Measurements from ENCODE around the gene RREB1. TPM values are rescaled to one million over a fixed set of nuclear protein-coding genes. Genes with fewer than 3 reads are reported as not detected.

Gene RREB1
- polyA plus RNA-seq, 1 donor from 2014 or later: not detected

DNA sequence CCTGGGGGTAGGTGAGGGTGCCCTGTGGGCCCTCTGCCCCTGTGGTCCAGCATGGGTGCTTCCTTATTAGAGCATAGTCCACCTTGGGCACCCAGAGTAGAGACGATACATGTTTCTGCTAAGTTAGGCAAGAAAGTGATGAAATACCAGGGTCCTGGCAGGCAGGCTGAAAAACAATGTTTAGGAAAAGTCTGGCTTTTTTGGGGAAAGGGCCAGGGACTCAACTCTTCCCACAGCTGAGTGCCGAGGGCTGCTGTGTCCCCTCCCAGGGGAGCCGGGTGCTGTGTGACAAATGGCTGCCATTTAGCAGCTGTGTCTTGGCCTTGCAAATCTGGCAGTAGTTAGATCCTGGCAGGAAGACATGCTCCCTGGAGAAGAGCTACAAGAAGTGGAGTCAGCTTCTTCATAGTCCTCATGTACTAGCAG, 61.5 kb downstream of the RREB1 start:
- Histone ChIP-seq H3K27me3 (ENCODE audit: insufficient read depth, low read depth, low read length) (no peaks in the 10 kb centered on the region), H4K20me1 (ENCODE audit: insufficient read depth) (no peaks in the 10 kb centered on the region), H3K4me2 (ENCODE audit: low read length) (no peak overlapping the region), H3K9me2 (ENCODE audit: insufficient read depth, low read length) (no peaks in the 10 kb centered on the region), H3K36me3 (ENCODE audit: insufficient read depth, low read length) (no peaks in the 10 kb centered on the region), H3K27ac (ENCODE audit: low read length) (no peak overlapping the region), H3K9ac (ENCODE audit: low read length) (no peak overlapping the region), H3F3A (ENCODE audit: insufficient read depth, low read length, poor library complexity, severe bottlenecking) (no peaks in the 10 kb centered on the region), H3K9me3 (ENCODE audit: low read length) (no peaks in the 10 kb centered on the region), H3K79me2 (replicated peaks; ENCODE audit: insufficient read depth, low read length) (no peaks in the 10 kb centered on the region), H3K4me3 (ENCODE audit: low read length) (no peak overlapping the region), H2AFZ (ENCODE audit: low read depth, low read length) (no peak overlapping the region)
- TF ChIP-seq SMC3 (conservative IDR thresholded peaks at IDR 0.05; ENCODE audit: poor library complexity): no peak
- no peak for TF ChIP-seq EP300 (conservative IDR thresholded peaks at IDR 0.05; ENCODE audit: poor library complexity, severe bottlenecking)
- TF ChIP-seq, protein P1, sequence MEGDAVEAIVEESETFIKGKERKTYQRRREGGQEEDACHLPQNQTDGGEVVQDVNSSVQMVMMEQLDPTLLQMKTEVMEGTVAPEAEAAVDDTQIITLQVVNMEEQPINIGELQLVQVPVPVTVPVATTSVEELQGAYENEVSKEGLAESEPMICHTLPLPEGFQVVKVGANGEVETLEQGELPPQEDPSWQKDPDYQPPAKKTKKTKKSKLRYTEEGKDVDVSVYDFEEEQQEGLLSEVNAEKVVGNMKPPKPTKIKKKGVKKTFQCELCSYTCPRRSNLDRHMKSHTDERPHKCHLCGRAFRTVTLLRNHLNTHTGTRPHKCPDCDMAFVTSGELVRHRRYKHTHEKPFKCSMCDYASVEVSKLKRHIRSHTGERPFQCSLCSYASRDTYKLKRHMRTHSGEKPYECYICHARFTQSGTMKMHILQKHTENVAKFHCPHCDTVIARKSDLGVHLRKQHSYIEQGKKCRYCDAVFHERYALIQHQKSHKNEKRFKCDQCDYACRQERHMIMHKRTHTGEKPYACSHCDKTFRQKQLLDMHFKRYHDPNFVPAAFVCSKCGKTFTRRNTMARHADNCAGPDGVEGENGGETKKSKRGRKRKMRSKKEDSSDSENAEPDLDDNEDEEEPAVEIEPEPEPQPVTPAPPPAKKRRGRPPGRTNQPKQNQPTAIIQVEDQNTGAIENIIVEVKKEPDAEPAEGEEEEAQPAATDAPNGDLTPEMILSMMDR (IDR thresholded peaks at IDR 0.05; ENCODE audit: poor library complexity, severe bottlenecking): no peak
- TF ChIP-seq POLR2AphosphoS5 (IDR thresholded peaks at IDR 0.05): no peak
- TF ChIP-seq, protein P2, sequence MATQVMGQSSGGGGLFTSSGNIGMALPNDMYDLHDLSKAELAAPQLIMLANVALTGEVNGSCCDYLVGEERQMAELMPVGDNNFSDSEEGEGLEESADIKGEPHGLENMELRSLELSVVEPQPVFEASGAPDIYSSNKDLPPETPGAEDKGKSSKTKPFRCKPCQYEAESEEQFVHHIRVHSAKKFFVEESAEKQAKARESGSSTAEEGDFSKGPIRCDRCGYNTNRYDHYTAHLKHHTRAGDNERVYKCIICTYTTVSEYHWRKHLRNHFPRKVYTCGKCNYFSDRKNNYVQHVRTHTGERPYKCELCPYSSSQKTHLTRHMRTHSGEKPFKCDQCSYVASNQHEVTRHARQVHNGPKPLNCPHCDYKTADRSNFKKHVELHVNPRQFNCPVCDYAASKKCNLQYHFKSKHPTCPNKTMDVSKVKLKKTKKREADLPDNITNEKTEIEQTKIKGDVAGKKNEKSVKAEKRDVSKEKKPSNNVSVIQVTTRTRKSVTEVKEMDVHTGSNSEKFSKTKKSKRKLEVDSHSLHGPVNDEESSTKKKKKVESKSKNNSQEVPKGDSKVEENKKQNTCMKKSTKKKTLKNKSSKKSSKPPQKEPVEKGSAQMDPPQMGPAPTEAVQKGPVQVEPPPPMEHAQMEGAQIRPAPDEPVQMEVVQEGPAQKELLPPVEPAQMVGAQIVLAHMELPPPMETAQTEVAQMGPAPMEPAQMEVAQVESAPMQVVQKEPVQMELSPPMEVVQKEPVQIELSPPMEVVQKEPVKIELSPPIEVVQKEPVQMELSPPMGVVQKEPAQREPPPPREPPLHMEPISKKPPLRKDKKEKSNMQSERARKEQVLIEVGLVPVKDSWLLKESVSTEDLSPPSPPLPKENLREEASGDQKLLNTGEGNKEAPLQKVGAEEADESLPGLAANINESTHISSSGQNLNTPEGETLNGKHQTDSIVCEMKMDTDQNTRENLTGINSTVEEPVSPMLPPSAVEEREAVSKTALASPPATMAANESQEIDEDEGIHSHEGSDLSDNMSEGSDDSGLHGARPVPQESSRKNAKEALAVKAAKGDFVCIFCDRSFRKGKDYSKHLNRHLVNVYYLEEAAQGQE (IDR thresholded peaks at IDR 0.05; ENCODE audit: borderline replicate concordance): no peak
- no peak for TF ChIP-seq TAF1 (IDR thresholded peaks at IDR 0.05; ENCODE audit: low read depth)

DNA sequence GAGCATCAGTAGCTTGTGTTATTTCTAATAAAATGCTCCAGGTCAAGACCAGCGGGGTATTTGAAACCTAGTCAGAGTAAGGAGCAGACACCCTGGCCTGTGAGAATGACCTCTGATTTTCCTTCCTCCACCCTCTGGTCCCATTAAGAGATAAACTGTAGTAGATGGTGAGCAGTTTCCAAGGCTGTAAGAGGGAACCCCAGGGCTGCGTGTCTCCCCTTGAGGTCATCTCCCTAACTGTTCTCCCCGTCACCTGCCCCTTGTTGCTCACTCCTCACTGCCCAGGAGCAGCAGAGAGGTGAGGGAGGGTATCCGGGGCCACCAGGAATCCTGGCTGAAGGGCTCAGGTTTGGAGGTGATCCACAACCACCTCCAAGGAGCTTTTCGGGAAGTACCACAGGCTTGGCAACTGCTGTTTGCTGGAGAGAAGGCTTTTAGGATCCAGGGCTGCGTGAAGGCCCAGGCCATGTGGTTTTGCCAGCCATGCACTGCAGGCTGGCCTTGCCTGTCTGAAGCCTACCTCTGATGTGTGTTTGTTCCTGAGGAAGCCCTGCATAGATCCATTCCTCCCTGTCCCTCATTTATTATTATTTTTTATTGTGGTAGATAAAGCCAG, 62.5 kb downstream of the RREB1 start:
- H3K4me2 ChIP-seq (ENCODE audit: low read length): no peak overlapping the region

DNA sequence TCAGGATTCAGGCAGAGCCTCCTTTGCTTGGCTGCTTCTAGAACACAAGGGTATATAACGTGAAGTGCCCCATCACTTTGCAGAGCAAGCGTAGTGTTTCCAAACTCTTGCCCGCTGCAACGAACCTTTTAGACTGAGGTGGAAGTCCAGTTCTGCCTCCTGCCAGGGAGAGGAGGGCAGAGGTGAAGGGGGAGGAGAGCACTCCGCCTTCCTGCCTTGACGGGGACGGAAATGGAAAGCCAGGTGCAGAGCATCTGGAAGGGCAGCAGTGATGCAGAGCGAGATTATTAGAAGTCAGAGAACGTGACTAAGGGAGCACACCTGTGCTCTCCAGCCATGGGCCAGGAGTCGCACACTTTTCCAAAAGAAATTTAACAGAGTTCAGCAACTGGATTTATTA, 63.4 kb downstream of the RREB1 start:
- no peaks in the 10 kb centered on the region for H3F3A ChIP-seq (ENCODE audit: insufficient read depth, low read length, poor library complexity, severe bottlenecking)
- no peak overlapping the region for H2AFZ ChIP-seq (ENCODE audit: low read depth, low read length)
- TF ChIP-seq, protein P2 (IDR thresholded peaks at IDR 0.05; ENCODE audit: borderline replicate concordance): no peak
- TF ChIP-seq POLR2AphosphoS5 (IDR thresholded peaks at IDR 0.05): no peak
- TF ChIP-seq EZH2 (IDR thresholded peaks at IDR 0.05; ENCODE audit: borderline replicate concordance, insufficient read depth, low read length, poor library complexity, severe bottlenecking): no peak
- TF ChIP-seq EP300 (conservative IDR thresholded peaks at IDR 0.05; ENCODE audit: poor library complexity, severe bottlenecking): no peak
- TF ChIP-seq TAF1 (IDR thresholded peaks at IDR 0.05; ENCODE audit: low read depth): no peak
- no peak for TF ChIP-seq MXI1 (conservative IDR thresholded peaks at IDR 0.05; ENCODE audit: poor library complexity, severe bottlenecking)
- no peak for TF ChIP-seq RAD21 (conservative IDR thresholded peaks at IDR 0.05)
- TF ChIP-seq, protein P1 (IDR thresholded peaks at IDR 0.05; ENCODE audit: poor library complexity, severe bottlenecking): no peak
- TF ChIP-seq SMC3 (conservative IDR thresholded peaks at IDR 0.05; ENCODE audit: poor library complexity): no peak

More for the DNA sequence above, 62.5 kb downstream of the RREB1 start:
- H3K9me3 ChIP-seq (ENCODE audit: low read length): no peaks in the 10 kb centered on the region
- no peaks in the 10 kb centered on the region for H3K9me2 ChIP-seq (ENCODE audit: insufficient read depth, low read length)
- no peaks in the 10 kb centered on the region for H3K36me3 ChIP-seq (ENCODE audit: insufficient read depth, low read length)
- H2AFZ ChIP-seq (ENCODE audit: low read depth, low read length): no peak overlapping the region
- H4K20me1 ChIP-seq (ENCODE audit: insufficient read depth): no peaks in the 10 kb centered on the region
- no peaks in the 10 kb centered on the region for H3K79me2 ChIP-seq (replicated peaks; ENCODE audit: insufficient read depth, low read length)
- no peak overlapping the region for H3K4me3 ChIP-seq (ENCODE audit: low read length)
- TF ChIP-seq POLR2AphosphoS5 (IDR thresholded peaks at IDR 0.05): no peak
- H3K9ac ChIP-seq (ENCODE audit: low read length): no peak overlapping the region
- no peaks in the 10 kb centered on the region for H3K27me3 ChIP-seq (ENCODE audit: insufficient read depth, low read depth, low read length)
- H3K27ac ChIP-seq (ENCODE audit: low read length): no peak overlapping the region
- H3F3A ChIP-seq (ENCODE audit: insufficient read depth, low read length, poor library complexity, severe bottlenecking): no peaks in the 10 kb centered on the region

More for the DNA sequence above, 63.4 kb downstream of the RREB1 start:
- Histone ChIP-seq H4K20me1 (ENCODE audit: insufficient read depth) (no peaks in the 10 kb centered on the region), H3K9me2 (ENCODE audit: insufficient read depth, low read length) (no peaks in the 10 kb centered on the region), H3K27ac (ENCODE audit: low read length) (no peak overlapping the region), H3K9me3 (ENCODE audit: low read length) (no peaks in the 10 kb centered on the region), H3K36me3 (ENCODE audit: insufficient read depth, low read length) (no peaks in the 10 kb centered on the region), H3K9ac (ENCODE audit: low read length) (no peak overlapping the region), H3K4me3 (ENCODE audit: low read length) (no peak overlapping the region), H3K4me2 (ENCODE audit: low read length) (no peak overlapping the region), H3K79me2 (replicated peaks; ENCODE audit: insufficient read depth, low read length) (no peaks in the 10 kb centered on the region), H3K27me3 (ENCODE audit: insufficient read depth, low read depth, low read length) (no peaks in the 10 kb centered on the region)
